ENCODE measurements around the gene TECTA. TPM values are rescaled to one million over a fixed set of nuclear protein-coding genes. Genes with fewer than 3 reads are reported as not detected.
A peak's percentile ranks its signal among the peaks of the same experiment; 100 is the strongest.
"Not testable (repeated sequence)": the region's sequence is repeated elsewhere in the genome, so short reads cannot be mapped to it uniquely, and the experiment has no call there.

The TECTA gene
- total and polyA plus RNA-seq, 11 donors, result 0.42 to 1.3 (median 0.95) TPM

GRCh38 chr11:121236115-121237001 is 135.3 kb downstream of the TECTA start:
- intact Hi-C loops (cut with DNase I), result no loop called here
- H3K9me3 ChIP-seq, result no peaks in the 10 kb centered on the region
- 56 to 68% (median 60%) methylated on average over 15 of the region's 15 CpGs for WGBS, 4 donors
- no peaks in the 10 kb centered on the region for H3K36me3 ChIP-seq
- TF ChIP-seq POLR2A (IDR thresholded peaks at IDR 0.05), result no peak
- no peak for TF ChIP-seq CTCF (IDR thresholded peaks at IDR 0.05)
- no peak overlapping the region for H3K4me3 ChIP-seq
- peaks cover 0 to 17% (median 5%) of the 10 kb centered on the region in 12 donors for H3K4me1 ChIP-seq
- ATAC-seq (peak in 2 of 4 donors; percentile 16 to 67), DNase-seq (no peak)
- H3K27ac ChIP-seq, result peak overlapping the region in 1 of 12 donors; percentile 42
- H3K27me3 ChIP-seq, result peaks cover 0 to 7% (median 0%) of the 10 kb centered on the region in 9 donors

GRCh38 chr11:121237247-121237646 is 136.2 kb downstream of the TECTA start:
- not testable (repeated sequence) for DNase-seq

GRCh38 chr11:121237686-121238658 is 136.9 kb downstream of the TECTA start:
- no peak overlapping the region for H3K4me3 ChIP-seq
- TF ChIP-seq CTCF (IDR thresholded peaks at IDR 0.05) (no peak), POLR2A (IDR thresholded peaks at IDR 0.05) (no peak)
- no peak for ATAC-seq
- H3K27me3 ChIP-seq, result peaks cover 0 to 7% (median 0%) of the 10 kb centered on the region in 9 donors
- peak in 2 of 5 donors; percentile 25 to 47 for DNase-seq
- H3K9me3 ChIP-seq, result no peaks in the 10 kb centered on the region
- H3K4me1 ChIP-seq, result peaks cover 0 to 15% (median 2%) of the 10 kb centered on the region in 12 donors
- intact Hi-C loops (cut with DNase I), result no loop called here
- H3K36me3 ChIP-seq, result no peaks in the 10 kb centered on the region
- peak overlapping the region in 4 of 12 donors; percentile 35 to 47 (median 40) for H3K27ac ChIP-seq
- WGBS, 4 donors, result 58 to 69% (median 68%) methylated on average over 12 of the region's 12 CpGs

More at GRCh38 chr11:121237247-121237646, 136.2 kb downstream of the TECTA start:
- H3K27me3 ChIP-seq; intact Hi-C loops (cut with DNase I); H3K9me3 ChIP-seq; ATAC-seq; H3K4me3 ChIP-seq; H3K36me3 ChIP-seq: not testable (repeated sequence)
- 82 to 88% (median 86%) methylated on average over 6 of the region's 6 CpGs for WGBS, 4 donors
- H3K27ac ChIP-seq, result peak overlapping the region in 3 of 12 donors; percentile 3 to 47 (median 35)
- peaks cover 0 to 15% (median 2%) of the 10 kb centered on the region in 12 donors for H3K4me1 ChIP-seq

GRCh38 chr11:121238956-121239355 is 137.9 kb downstream of the TECTA start:
- no peak for ATAC-seq
- peaks cover 0 to 6% (median 0%) of the 10 kb centered on the region in 9 donors for H3K27me3 ChIP-seq
- intact Hi-C loops (cut with DNase I), result no loop called here
- no peak overlapping the region for H3K4me3 ChIP-seq
- DNase-seq, result no peak
- H3K4me1 ChIP-seq, result peaks cover 0 to 15% (median 2%) of the 10 kb centered on the region in 12 donors
- H3K9me3 ChIP-seq, result no peaks in the 10 kb centered on the region
- no peaks in the 10 kb centered on the region for H3K36me3 ChIP-seq
- peak overlapping the region in 1 of 12 donors; percentile 13 for H3K27ac ChIP-seq
- no peak for TF ChIP-seq CTCF (IDR thresholded peaks at IDR 0.05)
- TF ChIP-seq POLR2A (IDR thresholded peaks at IDR 0.05), result no peak

- H3K36me3 ChIP-seq; intact Hi-C loops (cut with DNase I); H3K4me3 ChIP-seq; DNase-seq; H3K9me3 ChIP-seq; ATAC-seq; H3K27me3 ChIP-seq; H3K27ac ChIP-seq: not testable (repeated sequence)
- WGBS, 4 donors, result 63 to 78% (median 72%) methylated on average over 5 of the region's 5 CpGs
- peaks cover 0 to 15% (median 2%) of the 10 kb centered on the region in 12 donors for H3K4me1 ChIP-seq
Measured at GRCh38 chr11:121240001-121240400, 139.0 kb downstream of the TECTA start.

Measured in heart left ventricle (tissue), 16 donors.